RCC 7860 (cell line): ENCODE data around the gene AGO4.
"Not testable (repeated sequence)": the region's sequence is repeated elsewhere in the genome, so short reads cannot be mapped to it uniquely, and the experiment has no call there.

Experiments
- DNase-seq: peaks from one replicate; pipeline ENCODE4 v3.0.0-alpha.2; 2015; ENCODE audit warnings: low spot score
- FAIRE-seq: peaks from 2 replicates; lab custom pipeline; 2012; peaks lifted over from hg19 to GRCh38; lab: Jason Lieb, UNC

AGO4 gene

DNA sequence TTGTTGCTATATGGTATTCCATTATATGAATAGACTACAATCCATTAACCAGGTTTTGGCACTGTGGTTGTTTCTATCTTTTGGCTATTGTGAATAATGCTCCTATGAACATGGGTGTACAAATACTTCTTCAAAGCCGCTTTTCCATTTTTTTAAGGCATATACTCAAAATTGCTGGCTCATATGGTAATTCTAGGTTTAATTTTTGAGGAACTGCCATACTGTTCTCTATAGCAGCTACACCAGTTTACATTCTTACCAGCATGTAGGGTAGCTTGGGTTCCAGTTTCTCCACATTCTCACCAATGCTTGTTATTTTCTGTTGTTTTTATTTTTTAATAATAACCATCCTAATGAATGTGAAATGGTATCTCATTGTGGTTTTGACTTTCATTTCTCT is 55.3 kb downstream of the AGO4 start:
- no peak for FAIRE-seq

DNA sequence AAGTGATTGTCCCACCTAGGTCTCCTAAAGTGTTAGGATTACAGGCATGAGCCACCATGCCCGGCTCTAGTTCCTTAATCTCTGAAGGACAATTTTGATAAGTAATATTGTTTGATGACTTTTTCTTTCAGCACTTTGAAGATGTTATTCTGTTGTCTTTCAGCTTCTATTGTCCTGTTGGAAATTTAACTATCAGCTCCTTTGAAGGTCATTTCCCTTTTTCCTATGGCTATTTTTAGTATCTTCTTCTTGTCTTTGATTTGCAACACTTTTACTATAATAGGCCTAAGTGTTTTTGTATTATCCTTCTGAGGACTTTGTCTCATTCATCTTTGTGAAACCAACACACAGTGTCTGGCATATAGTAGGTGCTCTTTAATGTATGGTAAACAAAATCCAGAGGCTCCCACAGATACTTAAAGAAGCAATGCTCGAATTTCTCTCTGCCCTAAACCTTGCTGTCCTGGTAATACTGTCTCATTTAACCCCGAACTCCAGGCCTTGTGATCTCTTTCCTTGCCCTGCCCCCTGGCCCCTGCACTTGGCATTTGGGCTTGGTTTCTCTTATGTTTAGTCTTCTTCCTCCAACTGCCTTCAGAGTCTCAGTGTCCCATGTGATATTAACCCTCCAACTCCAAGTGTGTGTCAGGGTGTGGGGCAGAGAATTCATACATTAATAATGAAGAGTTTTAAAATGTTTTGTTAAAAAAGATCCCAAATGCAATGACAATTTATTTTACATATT is 56.2 kb downstream of the AGO4 start:
- DNase-seq (no peak), FAIRE-seq (no peak)

More for the DNA sequence above, 55.3 kb downstream of the AGO4 start:
- no peak for DNase-seq

DNA sequence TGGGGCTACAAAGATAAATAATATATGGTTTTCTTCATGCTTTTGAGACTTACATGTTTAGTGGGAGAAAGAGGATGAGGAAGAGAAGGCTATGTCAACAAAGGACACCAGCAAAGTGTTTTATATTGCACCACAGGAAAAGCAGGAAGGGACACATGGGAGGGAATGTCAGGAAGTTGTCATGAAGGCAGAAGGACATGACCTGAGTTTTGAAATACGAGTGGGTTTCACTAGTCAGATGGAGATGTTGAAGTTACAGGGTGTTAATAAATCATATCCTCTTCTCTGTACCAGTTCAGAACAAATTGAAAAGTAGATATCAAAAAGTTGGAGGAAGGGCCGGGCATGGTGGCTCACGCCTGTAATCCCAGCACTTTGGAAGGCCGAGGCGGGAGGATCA is 57.0 kb downstream of the AGO4 start:
- no peak for DNase-seq

DNA sequence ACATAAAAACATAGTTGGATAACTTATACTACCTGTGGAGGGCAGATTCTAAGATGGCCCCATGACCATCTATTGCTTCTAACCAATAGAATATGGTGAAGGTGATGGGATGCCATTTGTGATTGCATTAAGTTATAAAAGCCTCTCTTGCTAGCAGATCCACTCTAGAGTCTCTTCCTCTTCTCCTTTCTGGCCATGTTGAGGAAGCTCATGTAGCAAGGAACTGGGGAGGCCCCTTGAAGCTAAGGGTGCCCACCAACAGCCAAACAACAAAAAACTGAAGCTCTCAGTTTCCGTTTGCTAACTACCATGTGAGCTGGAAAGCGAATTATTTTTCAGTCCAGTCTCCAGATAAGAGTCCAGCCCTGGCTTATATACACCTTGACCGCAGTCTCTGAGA is 59.2 kb downstream of the AGO4 start:
- FAIRE-seq (no peak), DNase-seq (no peak)

More for the DNA sequence above, 57.0 kb downstream of the AGO4 start:
- FAIRE-seq, result no peak

DNA sequence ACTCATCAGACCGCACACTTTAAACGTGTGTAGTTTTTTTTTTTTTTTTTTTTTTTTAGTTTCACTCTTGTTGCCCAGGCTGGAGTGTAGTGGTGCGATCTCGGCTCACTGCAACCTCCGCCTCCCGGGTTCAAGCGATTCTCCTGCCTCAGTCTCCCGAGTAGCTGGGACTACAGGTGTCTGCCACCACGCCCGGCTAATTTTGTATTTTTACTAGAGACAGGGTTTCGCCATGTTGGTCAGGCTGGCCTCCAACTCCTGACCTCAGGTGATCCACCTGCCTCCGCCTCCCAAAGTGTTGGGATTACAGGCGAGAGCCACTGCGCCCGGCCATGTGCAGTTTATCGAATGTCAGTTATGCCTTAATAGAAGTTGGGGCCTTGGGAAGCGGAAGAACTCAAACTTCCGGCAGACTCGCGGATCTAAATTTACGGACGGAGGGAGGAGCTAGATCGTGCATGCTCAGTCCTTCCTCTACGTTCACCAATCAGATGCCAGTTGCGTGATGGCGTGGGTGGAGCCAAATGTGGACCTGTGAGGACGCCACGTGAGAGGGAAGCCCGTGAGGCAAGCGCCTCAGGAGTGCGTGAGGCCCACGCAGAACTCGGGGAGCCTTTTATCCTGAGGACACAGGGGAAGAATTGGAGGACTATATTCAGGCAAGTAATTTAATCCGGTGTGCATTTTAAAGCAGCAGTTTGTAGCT is 61.6 kb downstream of the AGO4 start:
- not testable (repeated sequence) for FAIRE-seq, DNase-seq

DNA sequence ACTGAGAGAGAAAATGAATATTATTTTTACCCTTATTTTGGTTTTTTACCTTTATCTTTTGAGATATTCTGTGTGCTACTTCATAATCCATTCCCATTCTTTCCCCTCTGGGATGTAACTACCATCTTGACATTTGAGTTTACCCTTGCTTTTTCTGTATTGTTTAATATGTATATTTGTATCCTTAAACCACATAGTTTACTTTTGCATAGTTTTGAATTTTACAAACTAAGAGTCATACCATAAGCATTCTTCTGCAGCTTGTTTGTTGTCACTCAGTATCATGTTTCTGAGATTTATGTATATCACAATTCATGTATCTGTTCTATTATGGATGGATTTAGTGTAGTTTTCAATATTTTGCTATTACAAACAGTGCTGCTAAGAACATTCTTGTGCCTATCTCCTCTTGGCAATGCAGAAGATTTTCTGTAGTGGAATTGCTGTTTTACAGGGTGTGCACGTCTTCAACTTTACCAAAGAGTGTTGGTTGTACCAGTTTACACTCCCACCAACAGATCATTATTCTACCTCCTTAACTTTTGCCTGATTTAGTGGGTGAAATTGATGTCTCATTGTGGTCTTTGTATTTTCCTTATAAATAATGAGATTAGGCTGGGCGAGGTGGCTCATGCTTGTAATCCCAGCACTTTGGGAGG is 63.0 kb downstream of the AGO4 start:
- DNase-seq, result no peak
- FAIRE-seq, result no peak

DNA sequence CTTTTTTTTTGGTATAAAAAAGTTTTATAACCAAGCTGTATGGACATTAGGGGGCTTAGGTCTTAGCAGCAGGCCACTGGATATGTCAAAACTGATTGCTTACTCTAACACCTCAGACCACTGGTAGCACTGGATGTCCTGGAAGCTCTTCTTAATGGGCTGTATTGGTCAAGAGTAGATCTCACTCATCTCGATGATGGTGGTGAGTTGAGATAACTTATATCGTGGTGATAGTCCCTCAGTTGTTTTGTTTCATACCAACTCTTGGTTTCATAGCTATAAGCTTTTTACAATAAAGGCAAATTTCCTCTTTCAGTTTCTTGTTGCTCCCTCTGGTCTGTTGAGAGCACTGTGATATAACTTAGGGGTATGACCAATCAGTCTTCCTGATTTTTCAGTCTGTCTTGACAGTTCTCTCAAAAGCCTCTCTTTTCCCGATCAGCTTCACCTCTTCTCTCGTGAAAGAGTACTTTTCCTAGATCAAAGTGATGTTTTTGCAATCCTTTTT is 65.5 kb downstream of the AGO4 start:
- DNase-seq (no peak), FAIRE-seq (no peak)

DNA sequence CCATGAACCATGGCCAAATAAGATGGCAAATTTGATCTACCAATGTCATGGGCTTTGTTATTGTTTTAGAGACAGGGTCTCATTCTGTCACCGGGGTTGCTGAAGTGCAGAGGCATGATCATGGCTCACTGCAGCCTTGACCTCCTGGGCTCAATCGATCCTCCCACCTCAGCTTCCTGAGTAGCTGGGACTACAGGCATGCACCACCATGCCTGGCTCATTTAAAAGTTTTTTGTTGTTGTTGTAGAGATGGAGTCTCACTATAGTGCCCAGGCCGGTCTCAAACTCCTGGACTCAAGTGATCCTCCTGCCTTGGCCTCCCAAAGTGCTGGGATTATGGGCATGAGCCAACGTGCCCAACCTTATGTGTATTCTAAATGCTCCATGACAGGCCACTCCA is 66.3 kb downstream of the AGO4 start:
- not testable (repeated sequence) for FAIRE-seq, DNase-seq

DNA sequence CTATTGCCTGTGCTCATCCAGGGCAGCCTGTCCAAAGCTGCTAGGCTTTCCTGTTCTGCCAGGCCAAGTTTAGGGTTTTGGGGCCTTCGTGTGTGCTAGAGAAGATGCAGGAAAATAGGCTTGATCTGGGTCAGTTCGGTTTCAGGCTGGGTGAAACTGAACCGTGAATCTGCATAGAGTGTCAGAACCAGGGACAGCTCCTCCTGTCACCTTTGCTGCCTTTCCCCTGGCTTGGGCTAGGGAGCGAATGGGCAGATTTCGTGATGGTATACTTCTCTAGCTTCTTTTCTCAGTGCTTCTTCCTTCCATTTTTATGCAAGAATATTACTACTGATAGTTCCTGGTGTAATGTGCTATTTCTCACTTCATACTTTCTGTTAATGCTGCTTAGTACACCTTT is 69.2 kb downstream of the AGO4 start:
- FAIRE-seq (no peak), DNase-seq (no peak)

DNA sequence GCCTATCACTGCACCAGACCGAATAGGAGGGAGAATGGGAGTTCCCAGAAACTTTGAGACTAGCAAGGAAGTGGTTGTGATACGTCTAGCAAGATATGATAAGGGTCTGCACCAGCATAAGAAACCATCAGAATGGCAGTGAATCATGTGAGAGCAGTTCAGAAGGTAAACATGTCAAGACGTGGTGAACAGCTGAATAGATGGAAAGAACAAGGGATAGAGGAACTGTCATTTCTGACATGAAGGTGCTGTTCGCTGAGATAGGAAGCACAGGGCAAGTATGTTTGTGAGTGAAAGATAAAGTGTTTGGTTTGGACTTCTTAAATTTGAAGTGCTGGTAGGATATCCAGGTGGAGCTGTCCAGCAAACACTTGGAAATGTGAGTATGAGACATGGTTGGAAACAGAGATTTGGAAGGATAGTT is 74.0 kb downstream of the AGO4 start:
- no peak for FAIRE-seq
- no peak for DNase-seq

DNA sequence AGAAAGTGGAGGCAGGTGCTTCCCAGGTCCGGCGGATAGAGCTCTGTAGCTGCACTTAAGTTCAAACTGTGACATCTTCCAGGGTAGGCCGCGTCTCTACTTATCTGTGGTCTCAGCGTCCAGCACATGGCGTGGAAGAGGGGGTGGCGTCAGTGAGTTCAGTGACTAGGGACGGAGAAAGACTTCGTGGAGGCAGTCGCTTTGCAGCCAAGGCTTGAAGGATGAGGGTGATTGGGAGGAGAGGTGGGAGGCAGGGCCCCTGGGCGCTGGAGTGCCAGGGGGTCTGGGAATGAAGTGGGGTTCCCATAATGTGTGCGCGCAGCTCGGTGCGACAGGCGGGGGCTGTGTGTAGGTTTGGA is 74.7 kb downstream of the AGO4 start:
- FAIRE-seq, result no peak

DNA sequence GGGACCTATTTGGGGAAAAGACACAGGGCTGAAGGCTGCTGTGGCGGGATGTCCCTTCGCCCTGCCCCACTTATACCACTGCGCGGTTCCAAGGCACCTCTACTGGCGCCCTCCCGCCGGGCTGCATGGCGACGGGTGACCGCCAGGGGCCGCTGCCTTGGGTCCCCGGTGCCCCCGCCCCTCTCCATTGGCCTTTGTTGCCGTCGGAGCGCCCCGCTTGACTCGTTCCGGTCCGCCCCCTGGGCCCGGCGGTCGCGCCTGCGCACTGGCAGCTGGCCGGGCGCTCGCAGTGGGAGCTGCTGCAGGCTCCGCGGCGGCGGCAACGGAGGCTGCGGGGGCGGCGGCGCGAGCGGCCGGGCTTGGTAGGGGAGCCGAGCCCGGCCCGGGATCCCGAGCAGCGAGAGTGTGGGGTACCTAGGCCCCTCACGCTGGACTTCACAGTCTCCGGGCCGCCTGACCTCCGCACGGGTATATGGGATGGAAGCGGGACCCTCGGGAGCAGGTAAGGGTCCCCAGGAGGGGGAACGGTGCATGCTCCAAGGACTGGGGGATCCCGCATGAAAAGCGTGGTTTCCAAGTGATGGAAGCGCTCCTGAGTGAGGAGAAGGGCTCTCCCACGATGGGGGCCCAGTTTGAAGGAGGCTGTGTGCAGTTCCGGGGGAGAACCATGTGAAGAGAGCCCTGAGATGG is 75.3 kb downstream of the AGO4 start, which contains the start of gene AGO1:
TSS of gene AGO1 (plus strand) at position 265 of the 690 bp plus-strand sequence. CDS start at position 478, 213 bp downstream.
- FAIRE-seq, result no peak
- peak; percentile 83 for DNase-seq

More for the DNA sequence above, 74.7 kb downstream of the AGO4 start:
- DNase-seq, result no peak

DNA sequence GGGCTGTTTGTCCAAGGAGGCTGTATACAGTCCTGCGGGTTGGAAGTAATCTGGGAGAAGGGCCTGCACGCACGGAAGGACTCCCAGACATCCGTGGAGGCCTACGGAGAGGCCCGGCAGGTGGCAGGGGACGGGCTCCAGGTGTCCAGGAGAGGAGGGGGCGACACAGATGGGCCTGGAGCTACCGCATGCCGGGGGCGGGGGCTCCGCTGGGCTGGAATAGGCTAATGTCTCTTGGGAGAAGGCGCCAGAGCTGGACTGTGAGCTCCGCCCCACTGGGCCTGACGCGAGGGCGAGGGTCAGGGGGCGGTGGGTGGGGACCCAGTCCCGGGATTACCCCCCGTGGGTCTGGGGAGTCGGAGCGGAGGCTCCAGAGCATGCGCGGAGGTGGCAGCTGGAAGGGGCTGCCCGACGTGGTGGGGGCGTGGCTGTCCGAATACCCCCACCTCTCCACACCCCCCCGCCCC is 75.9 kb downstream of the AGO4 start:
- FAIRE-seq, result no peak
- DNase-seq, result no peak

DNA sequence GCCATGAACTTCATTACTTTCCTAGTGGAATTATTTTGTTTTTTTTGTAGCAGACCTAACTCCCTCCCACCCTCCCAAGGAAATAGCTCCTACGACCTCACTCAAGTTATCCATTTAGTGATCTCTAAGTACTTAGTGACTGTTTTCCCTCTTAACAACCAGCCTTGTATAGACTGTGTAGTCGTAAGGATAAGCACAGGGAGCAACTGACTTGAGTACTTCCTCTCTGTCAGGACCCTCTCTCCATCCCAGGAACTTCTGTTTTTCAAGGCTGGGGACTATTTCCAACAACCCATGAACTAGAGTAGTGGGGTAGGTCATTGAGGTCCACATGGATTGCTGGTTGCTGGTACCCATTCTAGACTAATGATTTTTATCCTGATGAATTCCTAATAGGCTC is 77.1 kb downstream of the AGO4 start:
- DNase-seq (no peak), FAIRE-seq (no peak)

DNA sequence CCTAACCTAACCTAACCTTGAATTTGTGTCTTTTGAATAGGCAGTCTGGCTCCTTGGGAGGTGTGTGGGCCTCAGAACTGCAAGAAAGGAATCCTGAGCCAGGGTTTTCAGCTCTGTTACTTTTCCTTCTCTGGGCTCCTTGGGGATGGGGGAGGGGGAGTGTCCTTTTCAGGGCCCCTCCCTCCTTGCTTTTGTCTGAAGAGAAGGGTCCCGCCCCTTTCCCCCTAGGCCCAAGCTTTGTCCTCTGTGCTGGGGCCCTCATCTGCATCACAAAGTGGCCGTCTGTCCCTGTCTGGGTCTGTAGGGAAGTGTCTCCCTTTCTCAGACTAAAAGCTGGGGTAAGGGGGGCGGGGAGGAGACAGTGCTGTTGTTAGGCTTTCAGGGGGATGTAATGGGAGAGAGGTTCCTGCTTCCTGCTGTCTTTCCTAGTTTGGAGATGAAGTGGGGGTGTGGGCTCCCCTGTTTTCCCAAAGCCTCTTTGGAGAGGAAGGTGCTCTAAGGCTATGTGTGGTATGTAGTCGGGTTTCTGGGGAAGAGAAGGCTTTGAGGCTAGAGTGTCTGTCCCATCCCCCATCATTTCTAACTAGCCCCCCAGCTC is 78.2 kb downstream of the AGO4 start:
- DNase-seq (no peak), FAIRE-seq (no peak)

DNA sequence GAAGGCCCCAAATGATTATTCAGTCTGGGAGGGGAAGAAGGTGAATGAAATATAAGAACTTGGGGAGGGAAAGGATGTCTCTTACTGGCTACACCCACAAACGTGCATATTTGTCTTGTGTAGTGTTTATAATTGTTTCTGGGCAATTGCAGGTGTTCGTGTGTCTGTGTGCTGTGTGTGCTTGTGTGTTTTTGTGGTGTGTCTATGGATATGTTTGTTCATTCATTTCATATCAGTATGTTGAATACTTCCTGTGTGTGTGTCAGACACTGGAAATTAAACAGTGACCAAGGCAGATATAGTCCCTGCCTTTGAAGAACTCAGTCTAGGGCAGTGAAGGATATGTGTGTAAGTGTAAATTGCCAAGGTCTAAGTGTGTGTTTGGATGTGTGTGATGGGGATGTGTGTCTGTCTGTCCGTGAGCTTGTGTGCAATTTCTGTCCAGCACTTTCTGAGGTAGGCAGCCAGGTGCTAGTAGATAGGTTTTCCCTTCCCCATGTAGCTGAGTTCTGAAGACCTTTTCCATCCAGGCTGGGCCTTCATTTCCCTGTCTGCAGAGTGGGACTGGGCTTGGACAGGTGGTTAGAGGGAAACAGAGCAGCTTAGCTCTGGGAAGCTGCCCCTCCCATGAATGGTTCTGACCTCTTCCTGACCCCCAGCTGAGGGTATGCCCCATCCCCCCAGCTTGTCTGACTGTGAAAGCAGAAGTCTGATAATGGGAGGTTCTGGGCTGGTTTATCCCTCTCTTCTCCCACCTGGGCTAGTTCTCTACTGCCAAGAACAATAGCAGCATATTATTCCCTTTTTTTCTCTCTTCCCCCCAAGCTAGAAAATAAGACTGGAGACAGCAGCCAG is 79.0 kb downstream of the AGO4 start:
- DNase-seq, result no peak
- no peak for FAIRE-seq

DNA sequence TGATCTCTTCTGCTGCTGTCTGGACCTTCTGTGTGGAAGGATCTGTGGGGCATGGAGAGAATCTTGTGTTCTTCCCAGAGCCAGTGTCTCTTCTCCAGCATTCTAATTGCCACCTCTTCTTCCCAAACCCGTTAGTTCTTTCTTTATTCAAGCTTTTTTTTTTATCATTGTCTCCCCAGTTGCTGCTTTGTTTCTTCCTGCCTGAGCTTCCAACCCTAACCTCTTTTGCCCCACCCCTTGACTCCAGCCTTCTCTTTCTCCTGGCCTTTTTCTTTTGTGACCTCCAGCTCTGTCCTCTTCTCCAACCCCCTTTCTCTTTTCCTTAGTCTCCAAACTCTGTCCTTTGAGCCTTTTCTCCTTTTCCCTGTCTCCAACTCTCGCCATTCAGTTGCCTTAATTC is 79.7 kb downstream of the AGO4 start:
- FAIRE-seq (no peak), DNase-seq (no peak)

DNA sequence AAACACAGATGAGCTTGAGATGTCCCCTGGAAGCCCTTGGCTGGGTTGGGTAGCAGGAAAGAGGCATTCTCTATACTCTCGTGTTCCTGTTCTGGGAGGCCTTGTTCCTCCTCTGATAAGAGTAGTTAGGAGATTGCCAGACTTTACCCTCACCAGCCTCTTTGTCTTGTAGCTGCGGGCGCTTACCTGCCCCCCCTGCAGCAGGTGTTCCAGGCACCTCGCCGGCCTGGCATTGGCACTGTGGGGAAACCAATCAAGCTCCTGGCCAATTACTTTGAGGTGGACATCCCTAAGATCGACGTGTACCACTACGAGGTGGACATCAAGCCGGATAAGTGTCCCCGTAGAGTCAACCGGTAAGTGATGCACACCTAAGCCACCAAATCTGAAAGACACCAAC is 80.4 kb downstream of the AGO4 start:
- no peak for FAIRE-seq
- DNase-seq, result no peak

DNA sequence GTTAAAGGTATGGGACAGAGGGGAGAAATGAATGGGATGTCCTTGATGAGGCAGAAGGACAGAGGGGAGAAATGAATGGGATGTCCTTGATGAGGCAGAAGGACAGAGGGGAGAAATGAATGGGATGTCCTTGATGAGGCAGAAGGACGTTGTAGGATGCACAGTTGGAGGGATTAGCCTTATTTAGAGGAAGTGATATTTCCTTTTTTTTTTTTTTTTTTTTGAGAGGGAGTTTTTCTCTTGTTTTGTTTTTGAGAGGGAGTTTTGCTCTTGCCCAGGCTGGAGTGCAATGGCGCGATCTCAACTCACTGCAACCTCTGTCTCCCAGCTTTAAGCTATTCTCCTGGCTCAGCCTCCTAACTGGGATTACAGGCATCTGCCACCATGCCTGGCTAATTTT is 81.2 kb downstream of the AGO4 start:
- not testable (repeated sequence) for DNase-seq, FAIRE-seq
